Ammon's horn (tissue), 1 donor: Measurements from ENCODE around the gene SLC19A1.
"Not testable (repeated sequence)": the region's sequence is repeated elsewhere in the genome, so short reads cannot be mapped to it uniquely, and the experiment has no call there.

ENCODE experiments used
- DNase-seq: peaks from one replicate; pipeline ENCODE4 v3.0.0-alpha.2; 2016; ENCODE audit warnings: low spot score

Gene SLC19A1

GRCh38 chr21:45533361-45533845, 8.8 kb downstream of the SLC19A1 start:
- DNase-seq = no peak

- peak; percentile 67 for DNase-seq
These were observed 9.3 kb downstream of the SLC19A1 start for GRCh38 chr21:45532826-45533360.

GRCh38 chr21:45531393-45532215, 10.6 kb downstream of the SLC19A1 start:
- DNase-seq = no peak

- DNase-seq = not testable (repeated sequence)
These were observed 11.2 kb downstream of the SLC19A1 start for GRCh38 chr21:45531114-45531392.

GRCh38 chr21:45530423-45531113, 11.7 kb downstream of the SLC19A1 start:
- no peak for DNase-seq

- DNase-seq = no peak
These were observed 12.3 kb downstream of the SLC19A1 start for GRCh38 chr21:45529785-45530422.

- DNase-seq = no peak
These were observed 13.1 kb downstream of the SLC19A1 start for GRCh38 chr21:45528981-45529784.

- no peak for DNase-seq
These were observed 14.1 kb downstream of the SLC19A1 start for GRCh38 chr21:45528028-45528705.

GRCh38 chr21:45527151-45527999, 14.9 kb downstream of the SLC19A1 start:
- DNase-seq = not testable (repeated sequence)

- DNase-seq = no peak
These were observed 16.3 kb downstream of the SLC19A1 start for GRCh38 chr21:45525910-45526306.

- no peak for DNase-seq
These were observed 16.9 kb downstream of the SLC19A1 start for GRCh38 chr21:45525153-45525909.

GRCh38 chr21:45524756-45525152, 17.5 kb downstream of the SLC19A1 start:
- no peak for DNase-seq

- no peak for DNase-seq
These were observed 18.7 kb downstream of the SLC19A1 start for GRCh38 chr21:45523411-45524101.

- no peak for DNase-seq
These were observed 19.3 kb downstream of the SLC19A1 start for GRCh38 chr21:45522986-45523385.

GRCh38 chr21:45522381-45522780, 19.9 kb downstream of the SLC19A1 start:
- DNase-seq = no peak

- no peak for DNase-seq
These were observed 21.0 kb downstream of the SLC19A1 start for GRCh38 chr21:45521241-45521640.

- no peak for DNase-seq
These were observed 23.1 kb downstream of the SLC19A1 start for GRCh38 chr21:45519182-45519581.

- no peak for DNase-seq
These were observed 23.5 kb downstream of the SLC19A1 start for GRCh38 chr21:45518742-45519141.
